H9 (cell line): ENCODE measurements around the gene R3HDM4. TPM values are rescaled to one million over a fixed set of nuclear protein-coding genes. Genes with fewer than 3 reads are reported as not detected.

ENCODE experiments used
- DNase-seq: peaks from one replicate; pipeline ENCODE4 v3.0.0-alpha.2; 2017
- H2AFZ ChIP-seq: one replicate; pipeline ENCODE4 v1.6.1; 2013; ENCODE audit warnings: mild to moderate bottlenecking, low read length, control low read depth, moderate library complexity
- H2AK5ac ChIP-seq: 2 replicates; pipeline ENCODE4 v1.6.1; 2013; ENCODE audit warnings: low read length, control low read depth, mixed read lengths; ENCODE audit not compliant: insufficient read length
- H2BK120ac ChIP-seq: one replicate; pipeline ENCODE4 v1.6.1; 2013; ENCODE audit warnings: low read depth, mild to moderate bottlenecking, low read length, control low read depth, inconsistent platforms; ENCODE audit not compliant: poor library complexity, severe bottlenecking
- H2BK12ac ChIP-seq: 2 replicates; pipeline ENCODE4 v1.6.1; 2013; ENCODE audit warnings: low read length, control low read depth, mixed read lengths, low read depth; ENCODE audit not compliant: insufficient read length
- H2BK15ac ChIP-seq: 2 replicates; pipeline ENCODE4 v1.6.1; 2013; ENCODE audit warnings: low read depth, low read length, control low read depth
- H2BK20ac ChIP-seq: one replicate; pipeline ENCODE4 v1.6.1; 2013; ENCODE audit warnings: low read depth, mild to moderate bottlenecking, low read length, control low read depth, inconsistent platforms; ENCODE audit not compliant: poor library complexity, severe bottlenecking
- H2BK5ac ChIP-seq: 2 replicates; pipeline ENCODE4 v1.6.1; 2013; ENCODE audit warnings: low read length, control low read depth, mixed read lengths; ENCODE audit not compliant: insufficient read length
- H3K14ac ChIP-seq: 2 replicates; pipeline ENCODE4 v1.6.1; 2013; ENCODE audit warnings: low read length, control low read depth; ENCODE audit not compliant: insufficient read depth
- H3K18ac ChIP-seq: 2 replicates; pipeline ENCODE4 v1.6.1; 2013; ENCODE audit warnings: low read depth, mild to moderate bottlenecking, mixed read lengths, low read length, control low read depth; ENCODE audit not compliant: insufficient read length
- H3K23ac ChIP-seq: 2 replicates; pipeline ENCODE4 v1.6.1; 2013; ENCODE audit warnings: low read length, control low read depth, mixed read lengths, low read depth; ENCODE audit not compliant: insufficient read length
- H3K23me2 ChIP-seq: 2 replicates; pipeline ENCODE4 v1.6.1; 2013; ENCODE audit warnings: low read depth, mild to moderate bottlenecking, mixed read lengths, low read length, control low read depth; ENCODE audit not compliant: insufficient read length, poor library complexity, severe bottlenecking
- H3K27ac ChIP-seq: 2 replicates; pipeline ENCODE4 v1.5.1; 2013; ENCODE audit warnings: low read length, control low read depth, mixed read lengths, low read depth; ENCODE audit not compliant: insufficient read length
- H3K27me3 ChIP-seq: 2 replicates; pipeline ENCODE4 v1.6.1; 2013; ENCODE audit warnings: low read length, control low read depth, inconsistent platforms; ENCODE audit not compliant: insufficient read depth
- H3K4ac ChIP-seq: 2 replicates; pipeline ENCODE4 v1.6.1; 2013; ENCODE audit warnings: low read depth, mild to moderate bottlenecking, control low read depth, inconsistent platforms, low read length, moderate library complexity
- H3K4me1 ChIP-seq: 2 replicates; pipeline ENCODE4 v1.6.1; 2013; ENCODE audit warnings: low read length, control low read depth, inconsistent platforms; ENCODE audit not compliant: insufficient read depth
- H3K4me2 ChIP-seq: 2 replicates; pipeline ENCODE4 v1.6.1; 2013; ENCODE audit warnings: low read length, control low read depth, mixed read lengths; ENCODE audit not compliant: insufficient read length, insufficient read depth
- H3K56ac ChIP-seq: 2 replicates; pipeline ENCODE4 v1.6.1; 2013; ENCODE audit warnings: low read depth, mild to moderate bottlenecking, mixed read lengths, low read length, control low read depth; ENCODE audit not compliant: insufficient read length
- H3K79me1 ChIP-seq: 2 replicates; pipeline ENCODE4 v1.6.1; 2013; ENCODE audit warnings: low read depth, mild to moderate bottlenecking, moderate library complexity, low read length, control low read depth, inconsistent platforms; ENCODE audit not compliant: insufficient read depth, poor library complexity, severe bottlenecking
- H3K79me2 ChIP-seq: 2 replicates; pipeline ENCODE4 v1.6.1; 2013; ENCODE audit warnings: low read length, control low read depth, inconsistent platforms; ENCODE audit not compliant: insufficient read depth
- H3K9ac ChIP-seq: 2 replicates; pipeline ENCODE4 v1.6.1; 2013; ENCODE audit warnings: low read length, control low read depth, mixed read lengths; ENCODE audit not compliant: insufficient read length; ENCODE audit errors: extremely low read depth
- H3K9me3 ChIP-seq: one replicate; pipeline ENCODE4 v1.6.1; 2013; ENCODE audit warnings: low read depth, low read length, inconsistent platforms; ENCODE audit not compliant: control insufficient read depth
- H3T11ph ChIP-seq: one replicate; pipeline ENCODE4 v1.6.1; 2013; ENCODE audit warnings: mild to moderate bottlenecking, low read length, control low read depth, inconsistent platforms
- H4K20me1 ChIP-seq: one replicate; pipeline ENCODE4 v1.6.1; 2013; ENCODE audit not compliant: control insufficient read depth, insufficient read length, insufficient read depth
- H4K5ac ChIP-seq: 2 replicates; pipeline ENCODE4 v1.6.1; 2013; ENCODE audit warnings: low read depth, mild to moderate bottlenecking, mixed read lengths, low read length, control low read depth; ENCODE audit not compliant: insufficient read length
- H4K8ac ChIP-seq: replicated peaks from 2 replicates; pipeline ENCODE4 v1.6.1; 2013; ENCODE audit warnings: low read length, control low read depth, mixed read lengths, low read depth; ENCODE audit not compliant: insufficient read length
- H4K91ac ChIP-seq: 2 replicates; pipeline ENCODE4 v1.6.1; 2013; ENCODE audit warnings: low read depth, mild to moderate bottlenecking, moderate library complexity, mixed read lengths, low read length, control low read depth; ENCODE audit not compliant: insufficient read length
- H3K27ac Mint-ChIP-seq, 3 experiments: 2 replicates in 2 of 3; 3 replicates in 1 of 3; pipeline ENCODE4 v1.8.0; 2020 to 2021; ENCODE audit warnings: mixed read lengths in 3 of 3, mild to moderate bottlenecking in 1 of 3, moderate library complexity in 1 of 3
- H3K27me3 Mint-ChIP-seq: 2 replicates; pipeline ENCODE4 v1.8.0; 2021; ENCODE audit warnings: low read depth, mild to moderate bottlenecking, moderate library complexity, mixed read lengths
- H3K36me3 Mint-ChIP-seq, 3 experiments: 2 replicates in 2 of 3; 3 replicates in 1 of 3; pipeline ENCODE4 v1.8.0; 2020 to 2021; ENCODE audit warnings: low read depth in 3 of 3, mixed read lengths in 3 of 3; ENCODE audit not compliant: insufficient read depth in 1 of 3
- H3K4me1 Mint-ChIP-seq, 2 experiments: 2 replicates each; pipeline ENCODE4 v1.8.0; 2020; ENCODE audit warnings: mixed read lengths in 2 of 2
- H3K4me3 Mint-ChIP-seq, 2 experiments: 2 replicates in 1 of 2; 3 replicates in 1 of 2; pipeline ENCODE4 v1.8.0; 2020 to 2021; ENCODE audit warnings: mild to moderate bottlenecking in 2 of 2, mixed read lengths in 2 of 2, moderate library complexity in 1 of 2
- H3K9me3 Mint-ChIP-seq, 2 experiments: 2 replicates in 1 of 2; 3 replicates in 1 of 2; pipeline ENCODE4 v1.8.0; 2020; ENCODE audit warnings: mild to moderate bottlenecking in 2 of 2, mixed read lengths in 2 of 2, moderate library complexity in 1 of 2
- WGBS: extraction: QIAGEN DNeasy Blood & Tissue Kit; methylation state at CpG from one replicate; pipeline ENCODE4 v1.1.7; 2013; ENCODE audit warnings: missing lambda C conversion rate, low lambda C conversion rate, mixed read lengths; ENCODE audit not compliant: insufficient read length; ENCODE audit errors: extremely low coverage; 5-methylcytosine and 5-hydroxymethylcytosine counted together
- total RNA-seq: library from RNA; stranded (reverse); gene quantifications from 2 replicates; pipeline ENCODE4 v1.2.1, GENCODE V29; 2021
- TF ChIP-seq, protein P1 (sequence below): fragments of 200-600 bp; sonication (generic); conservative IDR thresholded peaks from 3 replicates; pipeline ENCODE4 v1.8.0; 2021; ENCODE audit warnings: antibody characterized with exemption, mild to moderate bottlenecking

R3HDM4 gene
- total RNA-seq, 1 experiment from 2014 or later = 66.4 TPM

DNA sequence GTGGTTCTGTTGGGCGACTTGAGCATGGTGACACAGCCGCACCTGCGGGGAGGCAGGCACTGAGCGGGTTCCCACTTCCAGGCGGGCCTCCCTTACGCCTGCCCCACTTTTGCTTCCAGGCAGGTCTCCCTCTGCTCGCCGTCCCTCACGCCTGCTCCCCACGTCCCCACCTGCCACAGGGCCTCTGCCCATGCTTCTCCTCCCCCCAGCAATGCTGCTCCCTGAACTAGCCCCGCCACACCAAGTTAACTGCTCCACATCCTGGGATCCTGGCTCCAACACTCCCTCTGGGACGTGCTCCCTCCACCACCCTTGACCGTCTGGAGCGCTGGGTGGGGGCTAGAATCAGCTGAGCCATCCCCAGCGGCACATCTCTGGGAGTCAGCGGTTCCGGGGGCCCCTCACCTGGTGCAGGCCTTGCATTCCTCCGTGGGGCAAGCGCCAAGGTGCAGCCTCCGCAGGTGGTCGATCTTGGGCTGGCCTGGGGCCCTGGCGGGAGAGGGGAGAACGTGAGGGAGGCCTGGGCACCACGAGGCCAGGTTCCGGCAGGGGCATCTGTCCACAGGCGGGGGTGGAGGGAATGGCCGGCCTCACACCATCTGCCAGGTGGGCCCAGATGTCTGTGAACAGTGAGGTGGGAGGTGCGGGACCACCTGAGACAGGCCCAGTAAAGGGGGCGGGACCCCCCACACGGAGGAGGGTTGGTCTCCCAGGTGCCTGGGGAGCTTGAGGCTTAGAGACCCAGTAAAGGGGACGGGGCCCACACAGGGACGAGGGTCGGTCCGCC, 44.4 kb downstream of the R3HDM4 start:
- H3K27ac Mint-ChIP-seq = no peak overlapping the region; a peak in 1 of 7 replicates
- no peak for DNase-seq
- no peak overlapping the region for H3K9ac ChIP-seq
- no peak overlapping the region for H3K14ac ChIP-seq
- peaks cover 20 to 47% (median 35%) of the 10 kb centered on the region in 3 experiments for H3K36me3 Mint-ChIP-seq
- H2BK15ac ChIP-seq = no peak overlapping the region
- no peak overlapping the region for H2BK12ac ChIP-seq
- H4K5ac ChIP-seq = no peak overlapping the region
- peaks cover 1% of the 10 kb centered on the region; the same call in 1 of the 2 replicates for H3K27me3 Mint-ChIP-seq
- H4K91ac ChIP-seq = no peak overlapping the region
- no peak overlapping the region for H2AK5ac ChIP-seq
- H3K23ac ChIP-seq = no peak overlapping the region
- H4K8ac ChIP-seq = no peak overlapping the region
- no peaks in the 10 kb centered on the region for H3K79me2 ChIP-seq
- no peak overlapping the region for H2BK120ac ChIP-seq
- H2BK5ac ChIP-seq = no peak overlapping the region
- H2AFZ ChIP-seq = no peak overlapping the region
- no peaks in the 10 kb centered on the region for H3K79me1 ChIP-seq
- H3K56ac ChIP-seq = no peak overlapping the region
- no peaks in the 10 kb centered on the region for H3K9me3 ChIP-seq
- no CpG with 5 or more reads among the region's 34 CpGs for WGBS
- H3K4me2 ChIP-seq = no peak overlapping the region
- no peaks in the 10 kb centered on the region for H3K23me2 ChIP-seq
- H3K18ac ChIP-seq = no peak overlapping the region
- H3T11ph ChIP-seq = no peak overlapping the region
- TF ChIP-seq, protein P1, sequence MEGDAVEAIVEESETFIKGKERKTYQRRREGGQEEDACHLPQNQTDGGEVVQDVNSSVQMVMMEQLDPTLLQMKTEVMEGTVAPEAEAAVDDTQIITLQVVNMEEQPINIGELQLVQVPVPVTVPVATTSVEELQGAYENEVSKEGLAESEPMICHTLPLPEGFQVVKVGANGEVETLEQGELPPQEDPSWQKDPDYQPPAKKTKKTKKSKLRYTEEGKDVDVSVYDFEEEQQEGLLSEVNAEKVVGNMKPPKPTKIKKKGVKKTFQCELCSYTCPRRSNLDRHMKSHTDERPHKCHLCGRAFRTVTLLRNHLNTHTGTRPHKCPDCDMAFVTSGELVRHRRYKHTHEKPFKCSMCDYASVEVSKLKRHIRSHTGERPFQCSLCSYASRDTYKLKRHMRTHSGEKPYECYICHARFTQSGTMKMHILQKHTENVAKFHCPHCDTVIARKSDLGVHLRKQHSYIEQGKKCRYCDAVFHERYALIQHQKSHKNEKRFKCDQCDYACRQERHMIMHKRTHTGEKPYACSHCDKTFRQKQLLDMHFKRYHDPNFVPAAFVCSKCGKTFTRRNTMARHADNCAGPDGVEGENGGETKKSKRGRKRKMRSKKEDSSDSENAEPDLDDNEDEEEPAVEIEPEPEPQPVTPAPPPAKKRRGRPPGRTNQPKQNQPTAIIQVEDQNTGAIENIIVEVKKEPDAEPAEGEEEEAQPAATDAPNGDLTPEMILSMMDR = no peak
- no peaks in the 10 kb centered on the region for H3K4me1 ChIP-seq
- no peaks in the 10 kb centered on the region for H3K27me3 ChIP-seq
- H3K9me3 Mint-ChIP-seq = peaks cover 6 to 7% of the 10 kb centered on the region in 2 experiments
- peaks cover 8 to 24% of the 10 kb centered on the region in 2 experiments for H3K4me1 Mint-ChIP-seq
- no peaks in the 10 kb centered on the region for H4K20me1 ChIP-seq
- no peak overlapping the region for H3K27ac ChIP-seq
- H2BK20ac ChIP-seq = no peak overlapping the region
- H3K4ac ChIP-seq = no peak overlapping the region
- H3K4me3 Mint-ChIP-seq = no peak overlapping the region
